Suppressor macrophage (primary cell): ENCODE results near the gene CENPW.

Source experiments
- DNase-seq, 4 experiments: peaks; one replicate each; pipeline ENCODE4 v3.0.0-alpha.2; 2020 to 2022
- total RNA-seq, 17 experiments: gene quantifications; one replicate each; lab custom pipeline; 2026; ENCODE audit warnings: mixed read lengths in 6 of 17, inconsistent platforms in 3 of 17; lab: John Stamatoyannopoulos, UW

CENPW gene
- 3.2 to 14.4 (median 7.6) reads per million in 17 experiments for total RNA-seq

GRCh38 chr6:126339796-126340609, at the start of gene CENPW:
Gene CENPW (plus strand): TSS chr6:126340115. CDS start chr6:126340274, 159 bp downstream.
- DNase-seq: peak; percentile 88 to 99 (median 93)

- no peak for DNase-seq
These were observed 45.9 kb upstream of the CENPW start for GRCh38 chr6:126293891-126294524.

- DNase-seq: no peak
These were observed 39.8 kb upstream of the CENPW start for GRCh38 chr6:126300126-126300525.

GRCh38 chr6:126300735-126301134, 39.2 kb upstream of the CENPW start:
- DNase-seq: no peak

GRCh38 chr6:126302191-126302590, 37.7 kb upstream of the CENPW start:
- no peak for DNase-seq

GRCh38 chr6:126307849-126308248, 32.1 kb upstream of the CENPW start:
- no peak for DNase-seq

- no peak for DNase-seq
These were observed 31.6 kb upstream of the CENPW start for GRCh38 chr6:126308362-126308761.

- DNase-seq: peak in 2 of 4 experiments; percentile 6 to 9
These were observed 27.8 kb upstream of the CENPW start for GRCh38 chr6:126312013-126312665.

GRCh38 chr6:126313941-126314340, 26.0 kb upstream of the CENPW start:
- DNase-seq: no peak

GRCh38 chr6:126318797-126319196, 21.1 kb upstream of the CENPW start:
- DNase-seq: no peak

- DNase-seq: no peak
These were observed 6.2 kb upstream of the CENPW start for GRCh38 chr6:126333729-126334128.

GRCh38 chr6:126335210-126335609, 4.7 kb upstream of the CENPW start:
- DNase-seq: peak in 1 of 4 experiments; percentile 3

- peak; percentile 77 to 95 (median 91) for DNase-seq
These were observed 2.6 kb upstream of the CENPW start for GRCh38 chr6:126337323-126337722.

- DNase-seq: no peak
These were observed 1.2 kb downstream of the CENPW start for GRCh38 chr6:126341126-126341525.

GRCh38 chr6:126344181-126344580, 4.3 kb downstream of the CENPW start:
- no peak for DNase-seq

- DNase-seq: no peak
These were observed 12.0 kb downstream of the CENPW start for GRCh38 chr6:126351960-126352359.

GRCh38 chr6:126352514-126352913, 12.6 kb downstream of the CENPW start:
- no peak for DNase-seq

GRCh38 chr6:126356526-126356925, 16.6 kb downstream of the CENPW start:
- no peak for DNase-seq

- DNase-seq: no peak
These were observed 20.1 kb downstream of the CENPW start for GRCh38 chr6:126359936-126360537.

- DNase-seq: no peak
These were observed 22.0 kb downstream of the CENPW start for GRCh38 chr6:126361832-126362440.

GRCh38 chr6:126367849-126368248, 27.9 kb downstream of the CENPW start:
- peak in 2 of 4 experiments; percentile 4 to 9 for DNase-seq

- no peak for DNase-seq
These were observed 32.7 kb downstream of the CENPW start for GRCh38 chr6:126372626-126373025.

GRCh38 chr6:126373344-126373743, 33.4 kb downstream of the CENPW start:
- no peak for DNase-seq
